HG02763 (cell line): Measurements from ENCODE around the gene CLPTM1.
"Not testable (repeated sequence)": the region's sequence is repeated elsewhere in the genome, so short reads cannot be mapped to it uniquely, and the experiment has no call there.

Experiments
- ATAC-seq: cut with Tn5 transposase; IDR thresholded peaks from one replicate; pipeline ENCODE4 v1.9.1; 2021; ENCODE audit warnings: mild to moderate bottlenecking, moderate library complexity; ENCODE audit not compliant: unreplicated experiment

Gene CLPTM1

DNA sequence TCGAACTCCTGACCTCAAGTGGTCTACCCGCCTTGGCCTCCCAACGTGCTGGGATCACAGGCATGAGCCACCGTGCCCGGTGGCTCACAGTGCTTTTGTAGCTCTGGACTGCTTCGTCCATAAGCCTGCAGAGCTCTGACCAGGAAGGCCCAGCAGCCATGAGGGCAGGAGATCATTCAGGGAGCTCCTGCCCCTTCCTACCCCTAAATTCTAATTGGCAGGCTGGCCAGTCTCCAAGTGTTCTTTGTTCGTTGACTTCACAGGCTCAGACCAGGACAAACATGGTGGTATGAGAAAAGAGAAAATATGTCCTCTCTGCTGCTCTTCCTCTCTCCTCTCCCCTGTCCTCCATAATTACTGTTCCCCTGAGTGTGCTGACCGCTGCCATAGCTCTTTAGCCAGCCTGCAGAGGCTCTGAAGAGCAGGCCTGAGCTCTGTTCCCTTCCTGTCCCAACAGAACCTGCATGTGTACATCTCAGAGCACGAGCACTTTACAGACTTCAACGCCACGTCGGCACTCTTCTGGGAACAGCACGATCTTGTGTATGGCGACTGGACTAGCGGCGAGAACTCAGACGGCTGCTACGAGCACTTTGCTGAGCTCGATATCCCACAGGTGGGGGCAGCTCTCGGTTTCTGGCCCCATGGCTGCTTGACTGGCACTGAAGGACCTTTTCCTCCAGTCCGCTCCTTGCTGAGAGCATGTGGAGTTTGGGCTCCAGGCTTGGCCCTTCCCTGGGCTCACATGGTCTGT is 19.0 kb downstream of the CLPTM1 start:
- no peak for ATAC-seq

DNA sequence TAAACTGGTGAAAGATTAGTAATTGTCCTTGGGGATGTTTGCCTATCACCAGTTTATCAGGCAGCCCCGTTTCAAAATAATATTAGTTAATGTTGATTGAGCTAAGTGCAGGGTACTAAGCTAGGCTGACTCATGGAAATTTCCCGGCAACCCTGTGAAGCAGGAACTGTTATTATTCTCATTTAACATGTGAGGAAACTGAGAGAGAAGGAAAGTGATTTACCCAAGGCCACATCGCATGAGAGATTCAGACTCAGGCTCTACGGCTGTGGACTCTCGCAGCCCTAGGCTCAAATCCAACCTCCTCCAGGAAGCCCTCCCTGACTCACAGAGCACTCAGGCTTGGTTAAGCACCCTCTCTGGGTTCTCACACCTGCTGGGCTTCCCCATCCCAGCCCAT is 19.7 kb downstream of the CLPTM1 start:
- no peak for ATAC-seq

DNA sequence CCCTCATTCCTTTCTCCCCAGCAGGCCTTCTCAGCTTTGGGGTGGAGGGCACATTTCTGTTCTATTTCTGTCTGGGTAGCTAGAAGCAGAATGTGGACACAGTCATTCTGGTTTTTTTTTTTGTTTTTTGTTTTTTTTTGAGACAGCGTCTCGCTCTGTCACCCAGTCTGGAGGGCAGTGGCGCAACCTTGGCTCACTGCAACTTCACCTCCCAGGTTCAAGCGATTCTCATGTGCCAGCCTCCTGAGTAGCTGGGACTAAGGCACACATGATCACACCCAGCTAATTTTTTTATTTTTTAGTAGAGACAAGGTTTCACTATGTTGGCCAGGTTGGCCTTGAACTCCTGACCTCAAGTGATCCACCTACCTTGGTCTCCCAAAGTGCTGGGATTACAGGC is 20.3 kb downstream of the CLPTM1 start:
- ATAC-seq = no peak

DNA sequence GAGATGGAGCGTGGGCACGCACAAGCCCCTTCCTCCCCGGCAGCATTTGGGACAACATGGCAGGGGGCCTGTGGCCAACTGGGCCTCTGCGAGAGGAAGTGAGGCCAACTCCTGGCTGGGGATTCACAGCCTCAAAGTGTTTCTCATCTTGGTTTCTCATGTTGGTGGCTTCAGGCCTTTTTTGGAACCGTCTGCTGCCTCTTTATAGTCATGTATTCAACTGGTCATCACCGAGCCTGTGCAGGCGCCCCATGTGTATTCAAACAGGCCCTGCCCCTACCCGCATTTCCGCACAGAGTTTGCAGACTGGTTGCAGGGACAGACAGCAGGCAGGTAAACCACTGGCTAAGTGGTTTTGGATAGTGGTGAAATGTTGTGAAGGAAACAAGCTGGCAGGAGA is 28.8 kb downstream of the CLPTM1 start:
- ATAC-seq = no peak

DNA sequence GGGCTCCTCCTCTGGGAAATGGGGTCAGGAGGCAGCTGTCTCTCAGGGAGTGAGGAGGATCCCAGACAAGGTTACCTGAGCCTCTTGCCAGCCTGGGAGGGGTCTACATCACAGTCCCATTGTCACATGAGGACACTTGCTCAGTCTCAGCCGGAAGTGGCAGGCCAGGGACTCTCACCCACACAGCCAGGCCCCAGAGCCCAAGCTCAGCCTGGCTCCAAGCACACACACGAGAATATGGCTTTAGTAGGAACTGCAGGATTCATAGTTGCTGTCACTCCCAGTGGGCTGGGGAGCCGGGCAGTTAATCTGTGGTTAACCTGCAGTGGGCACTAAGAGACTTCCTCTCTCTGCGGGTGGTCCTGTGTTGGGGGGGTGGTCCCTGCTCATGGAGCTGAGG is 30.3 kb downstream of the CLPTM1 start:
- no peak for ATAC-seq

DNA sequence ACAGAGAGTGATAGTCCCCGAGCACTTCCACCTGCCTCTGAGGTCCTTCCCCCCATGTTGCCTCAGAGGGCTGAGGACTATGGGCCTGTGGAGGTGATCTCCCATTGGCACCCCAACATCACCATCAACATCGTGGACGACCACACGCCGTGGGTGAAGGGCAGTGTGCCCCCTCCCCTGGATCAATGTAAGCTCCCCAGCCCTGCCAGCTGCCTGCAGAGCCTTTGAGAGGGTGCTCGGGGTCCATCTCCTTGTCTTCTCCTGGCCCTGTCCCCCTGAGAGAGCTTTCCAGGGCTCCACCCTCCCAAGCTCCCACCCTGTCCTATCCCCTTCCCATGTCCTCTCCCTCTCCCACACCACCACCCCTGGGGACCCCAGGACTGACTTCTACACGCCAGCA is 31.2 kb downstream of the CLPTM1 start:
- ATAC-seq = no peak

- ATAC-seq = no peak
Measured at GRCh38 chr19:44987148-44987675, 32.0 kb downstream of the CLPTM1 start.

- ATAC-seq = no peak
Measured at GRCh38 chr19:44988273-44988672, 33.1 kb downstream of the CLPTM1 start.

GRCh38 chr19:44988896-44989556 is 33.8 kb downstream of the CLPTM1 start:
- no peak for ATAC-seq

- no peak for ATAC-seq
Measured at GRCh38 chr19:44990459-44990858, 35.3 kb downstream of the CLPTM1 start.

DNA sequence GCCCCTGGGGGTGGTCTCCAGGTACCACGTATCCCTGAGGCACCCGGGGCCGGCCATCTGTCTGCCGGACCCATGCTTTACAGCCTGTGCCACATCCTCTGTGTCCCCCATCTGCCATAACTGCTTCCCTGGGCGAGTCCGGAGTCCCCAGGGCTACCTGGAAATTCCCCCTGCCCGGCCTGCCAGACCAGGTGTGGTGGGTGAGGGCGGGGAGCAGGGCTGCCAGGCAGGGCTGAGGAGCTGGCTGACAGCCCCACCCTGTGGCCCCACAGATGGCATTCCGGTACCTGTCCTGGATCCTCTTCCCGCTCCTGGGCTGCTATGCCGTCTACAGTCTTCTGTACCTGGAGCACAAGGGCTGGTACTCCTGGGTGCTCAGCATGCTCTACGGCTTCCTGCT is 35.8 kb downstream of the CLPTM1 start:
- no peak for ATAC-seq

DNA sequence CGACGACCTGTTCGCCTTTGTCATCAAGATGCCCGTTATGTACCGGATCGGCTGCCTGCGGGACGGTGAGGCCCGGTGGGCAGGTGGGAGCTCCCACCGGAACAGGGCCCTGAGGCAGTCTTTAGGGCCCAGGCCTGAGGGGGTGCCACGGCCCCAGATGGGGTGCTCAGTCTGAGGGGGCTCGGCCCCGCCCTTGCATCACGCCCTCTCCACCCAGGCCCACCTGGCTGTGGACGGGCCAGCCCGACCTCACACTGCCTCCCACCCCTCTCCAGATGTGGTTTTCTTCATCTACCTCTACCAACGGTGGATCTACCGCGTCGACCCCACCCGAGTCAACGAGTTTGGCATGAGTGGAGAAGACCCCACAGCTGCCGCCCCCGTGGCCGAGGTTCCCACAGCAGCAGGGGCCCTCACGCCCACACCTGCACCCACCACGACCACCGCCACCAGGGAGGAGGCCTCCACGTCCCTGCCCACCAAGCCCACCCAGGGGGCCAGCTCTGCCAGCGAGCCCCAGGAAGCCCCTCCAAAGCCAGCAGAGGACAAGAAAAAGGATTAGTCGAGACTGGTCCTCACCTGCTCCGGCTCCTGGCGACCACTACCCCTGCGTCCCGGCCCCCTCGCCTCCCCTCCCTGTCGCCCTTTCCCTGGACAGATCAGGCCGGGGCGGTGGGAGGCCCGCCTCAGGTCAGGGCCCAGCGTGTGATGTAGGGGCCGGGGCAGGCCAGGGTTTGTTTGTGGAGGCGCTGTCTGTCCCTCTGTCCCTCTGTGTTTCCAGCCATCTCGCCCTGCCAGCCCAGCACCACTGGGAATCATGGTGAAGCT is 37.4 kb downstream of the CLPTM1 start:
- no peak for ATAC-seq

- no peak for ATAC-seq
Measured at GRCh38 chr19:44993526-44993925, 38.3 kb downstream of the CLPTM1 start.

DNA sequence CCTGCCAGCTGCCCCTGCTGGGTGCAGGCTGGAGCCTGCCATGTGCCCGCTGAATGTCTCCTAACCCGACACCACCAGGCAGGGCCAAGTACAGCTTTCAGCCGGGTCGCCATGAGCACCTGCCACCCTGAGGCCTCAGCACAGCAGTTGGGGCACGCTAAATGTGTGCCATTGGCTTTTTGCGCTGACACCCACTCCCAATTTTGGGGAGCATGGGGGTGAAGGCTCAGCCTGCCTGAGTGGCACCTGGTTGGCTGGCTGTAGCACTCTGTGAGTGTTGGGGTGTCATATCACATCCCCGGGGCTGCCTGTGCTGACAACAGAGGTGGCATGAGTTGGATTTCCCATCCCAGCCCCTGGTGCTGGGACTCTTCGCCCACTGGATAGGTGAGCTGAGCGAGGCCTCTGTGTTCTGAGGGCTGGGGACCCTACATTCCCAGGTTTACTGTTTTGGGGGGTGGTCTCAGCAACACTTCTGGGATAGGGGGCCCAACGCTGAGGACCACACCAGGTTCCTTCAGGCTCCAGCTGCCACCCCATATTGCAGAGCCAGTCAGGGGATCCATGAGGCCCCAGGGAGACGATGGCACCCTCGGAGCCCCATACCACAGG is 38.9 kb downstream of the CLPTM1 start:
- ATAC-seq = no peak

DNA sequence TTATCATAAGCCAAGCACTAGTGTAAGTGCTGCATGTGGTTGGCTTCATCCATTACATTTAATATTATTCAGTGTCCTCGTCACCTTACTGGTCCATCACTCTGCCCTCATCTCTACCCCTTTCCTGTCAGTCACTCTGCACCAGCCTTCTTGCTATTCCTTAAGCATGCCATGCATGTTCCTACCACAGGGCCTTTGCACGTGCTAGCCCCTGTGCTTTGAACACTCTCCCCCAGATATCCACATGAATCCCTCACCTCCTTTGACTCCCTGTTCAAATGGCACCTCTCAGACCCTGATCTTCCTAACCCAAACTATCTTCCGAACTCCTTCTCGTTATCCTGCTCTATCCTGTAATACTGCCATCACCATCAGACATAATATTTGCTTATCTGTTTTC is 42.8 kb downstream of the CLPTM1 start:
- no peak for ATAC-seq

DNA sequence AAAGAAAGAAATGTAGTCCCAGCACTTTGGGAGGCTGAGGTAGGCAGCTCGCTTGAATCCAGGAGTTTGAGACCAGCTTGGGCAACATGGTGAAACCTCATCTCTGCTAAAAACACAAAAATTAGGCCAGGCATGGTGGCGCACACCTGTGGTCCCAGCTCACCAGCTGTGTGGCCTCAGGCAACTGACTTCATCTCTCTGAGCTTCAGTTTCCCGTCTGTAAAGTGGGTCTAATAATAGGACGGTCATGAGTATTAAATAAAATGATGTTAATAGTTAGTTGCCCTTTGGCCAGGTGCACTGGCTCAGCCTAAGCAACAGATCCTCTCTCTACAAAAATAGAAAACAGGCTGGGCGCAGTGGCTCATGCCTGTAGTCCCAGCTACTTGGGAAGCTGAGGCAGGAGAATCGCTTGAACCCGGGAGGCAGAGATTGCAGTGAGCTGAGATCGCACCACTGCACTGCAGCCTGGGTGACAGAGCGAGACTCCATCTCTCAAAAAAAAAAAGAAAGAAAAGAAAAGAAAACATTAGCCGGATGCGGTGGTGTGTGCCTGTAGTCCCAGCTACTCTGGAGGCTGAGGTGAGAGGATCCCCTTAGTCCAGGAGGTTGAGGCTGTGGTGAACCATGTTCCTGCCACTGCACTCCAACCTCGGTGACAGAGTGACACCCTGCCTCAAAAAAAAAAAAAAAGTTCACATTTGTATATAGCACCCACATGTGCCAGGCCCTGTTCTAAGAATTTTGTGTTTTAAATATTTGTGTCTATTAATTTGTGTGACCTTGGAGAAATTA is 44.1 kb downstream of the CLPTM1 start:
- ATAC-seq = not testable (repeated sequence)

- ATAC-seq = not testable (repeated sequence)
Measured at GRCh38 chr19:45000665-45001064, 45.5 kb downstream of the CLPTM1 start.

GRCh38 chr19:45001087-45001739 is 46.0 kb downstream of the CLPTM1 start, which contains the start of gene RELB:
Gene RELB, plus strand, starts transcription at chr19:45001464. Its CDS starts 116 bp downstream, at chr19:45001580.
- ATAC-seq = peak; percentile 53

DNA sequence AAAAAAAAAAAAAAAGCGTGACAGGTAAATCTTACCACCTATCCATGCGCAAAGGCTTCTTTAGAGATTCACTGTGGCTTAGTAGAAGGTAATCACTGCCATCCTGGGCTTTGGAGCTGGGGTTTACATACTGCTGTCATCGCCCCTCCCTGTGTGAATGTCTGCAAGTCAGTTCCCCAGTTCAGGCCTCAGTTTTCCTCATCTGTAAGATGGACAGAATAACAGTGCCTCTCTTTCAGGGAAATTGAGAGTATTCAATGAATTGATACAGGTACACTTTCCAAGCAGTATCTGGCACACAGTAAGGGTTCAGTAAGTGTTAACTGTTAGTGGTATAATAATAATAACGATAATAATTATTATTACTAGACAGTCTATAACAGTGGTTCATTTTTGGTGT is 48.3 kb downstream of the CLPTM1 start:
- no peak for ATAC-seq

DNA sequence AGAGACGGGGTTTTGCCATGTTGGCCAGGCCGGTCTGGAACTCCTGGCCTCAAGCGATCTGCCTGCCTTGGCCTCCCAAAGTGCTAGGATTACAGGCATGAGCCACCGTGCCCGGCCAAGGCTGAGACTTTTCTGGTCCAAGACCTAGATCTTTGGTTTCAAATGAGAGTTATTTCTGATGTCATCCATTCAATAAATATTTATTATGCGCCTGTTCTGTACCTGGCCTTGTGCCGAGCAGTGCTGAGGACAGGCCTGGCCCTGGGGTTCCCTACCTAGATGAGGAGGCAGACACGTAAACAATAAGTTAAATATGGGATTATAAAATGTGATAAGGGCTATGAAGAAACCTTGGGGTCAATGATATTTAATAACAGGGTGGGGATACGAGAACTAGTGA is 50.6 kb downstream of the CLPTM1 start:
- ATAC-seq = no peak
